ENCODE data around the gene CD36. TPM values are rescaled to one million over a fixed set of nuclear protein-coding genes. Genes with fewer than 3 reads are reported as not detected.

CD36 gene
- total RNA-seq (2022; extraction: Qiagen RNA extraction; ENCODE audit: low read depth), result 0.14 to 0.19 TPM in 2 of 5 replicates, not detected in the others

DNA sequence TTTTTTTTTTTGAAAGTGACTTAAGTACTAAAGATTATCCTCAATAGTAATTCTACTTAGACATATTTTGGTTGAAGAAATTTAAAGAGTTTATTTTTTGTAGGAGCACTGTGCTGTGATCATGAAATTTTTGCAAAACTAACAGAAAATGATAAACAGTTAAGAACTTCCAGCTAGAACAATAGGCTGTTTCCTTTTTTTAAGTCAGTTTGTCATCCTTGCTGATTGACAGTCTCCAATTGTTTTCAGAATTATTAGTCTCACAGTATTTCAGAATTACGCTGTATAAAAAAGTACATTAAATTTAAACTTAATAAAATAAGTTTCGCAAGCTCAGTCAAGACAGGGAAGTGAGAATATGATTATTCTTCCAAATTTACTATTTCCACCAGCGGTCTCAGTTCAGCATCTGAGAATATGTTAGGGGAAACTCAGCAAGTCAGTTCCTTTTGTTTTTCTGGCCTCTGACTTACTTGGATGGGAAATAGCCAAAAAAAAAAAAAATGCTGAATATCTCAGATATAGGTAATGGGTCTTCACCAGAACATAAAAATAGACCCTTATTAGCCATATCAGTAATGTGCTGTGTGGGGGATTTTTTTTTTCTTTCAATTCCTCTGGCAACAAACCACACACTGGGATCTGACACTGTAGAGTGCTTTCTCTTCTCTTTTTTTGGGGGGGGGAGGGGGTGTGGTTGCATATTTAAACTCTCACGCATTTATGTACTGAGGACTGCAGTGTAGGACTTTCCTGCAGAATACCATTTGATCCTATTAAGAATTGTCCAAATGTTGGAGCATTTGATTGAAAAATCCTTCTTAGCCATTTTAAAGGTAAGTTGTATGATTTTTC, at the start of gene CD36:
Gene CD36, plus strand, starts transcription at position 732 of the 855 bp plus-strand sequence. CDS start 8,099 bp downstream, outside the sequence.

Other genes starting within 250 kb of the CD36 start
- gene GNAT3, start 126.6 kb upstream of the CD36 start, total RNA-seq (2022; extraction: Qiagen RNA extraction; ENCODE audit: low read depth), result not detected in 5 replicates